HG03025 (cell line): Measurements from ENCODE around the gene ELFN2.

Source experiments
- ATAC-seq: cut with Tn5 transposase; IDR thresholded peaks from one replicate; pipeline ENCODE4 v1.9.1; 2021; ENCODE audit warnings: mild to moderate bottlenecking, moderate library complexity; ENCODE audit not compliant: unreplicated experiment, low FRiP score

The ELFN2 gene

DNA sequence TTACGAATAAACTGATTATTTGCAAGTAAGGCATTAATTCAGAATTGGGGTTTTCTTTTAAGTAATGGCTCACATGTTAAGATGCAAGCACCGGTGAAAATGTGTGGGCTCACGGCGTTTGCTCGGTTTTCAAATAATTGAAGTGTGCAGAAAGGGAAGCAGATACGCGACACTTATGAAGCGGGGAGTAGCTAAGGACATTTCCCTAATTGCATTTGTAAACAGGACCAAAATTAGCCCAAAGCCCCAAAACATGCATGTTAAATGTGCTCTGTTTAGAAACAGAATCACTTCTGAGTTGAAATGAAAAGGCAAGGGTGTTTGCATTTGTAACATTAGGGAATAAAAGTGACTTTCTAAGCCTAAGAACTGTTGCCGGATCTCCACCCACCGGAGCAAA lies 61.3 kb downstream of the ELFN2 start:
- ATAC-seq = no peak

DNA sequence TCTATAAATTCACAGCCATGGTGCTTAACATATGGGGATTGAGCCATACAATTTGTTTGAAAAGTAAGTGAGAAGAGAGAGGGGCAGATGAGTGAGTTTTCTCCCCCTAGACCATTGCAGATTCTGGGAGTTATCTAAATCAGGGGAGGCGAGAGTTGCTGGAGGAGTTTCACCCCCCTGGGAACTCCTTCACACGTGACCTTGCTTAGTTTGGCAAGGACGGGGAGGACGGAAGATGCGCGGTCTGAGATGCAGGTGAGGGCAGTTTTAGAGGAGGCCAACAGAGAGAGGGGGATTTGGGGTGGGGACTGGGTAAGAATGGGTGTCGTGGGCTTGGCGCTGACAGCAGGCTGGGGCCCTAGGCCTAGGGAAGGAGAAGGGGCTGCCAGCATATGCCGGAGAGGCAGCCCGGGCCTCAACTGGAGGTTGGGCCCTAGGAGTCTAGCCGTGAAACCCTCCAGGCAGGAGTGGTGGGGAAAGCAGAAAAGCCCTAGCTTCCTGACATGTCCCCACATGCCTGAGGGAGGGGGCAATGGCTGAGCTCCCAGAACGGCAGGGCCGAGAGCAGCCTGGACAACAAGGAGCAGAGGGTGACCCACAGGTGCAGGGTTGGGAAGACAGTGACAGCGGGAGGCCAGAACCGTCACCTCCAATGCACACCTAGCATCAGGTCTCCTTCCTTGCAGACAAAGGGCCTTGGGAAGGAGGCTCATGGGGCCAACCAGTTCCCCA lies 63.9 kb downstream of the ELFN2 start:
- ATAC-seq = no peak

DNA sequence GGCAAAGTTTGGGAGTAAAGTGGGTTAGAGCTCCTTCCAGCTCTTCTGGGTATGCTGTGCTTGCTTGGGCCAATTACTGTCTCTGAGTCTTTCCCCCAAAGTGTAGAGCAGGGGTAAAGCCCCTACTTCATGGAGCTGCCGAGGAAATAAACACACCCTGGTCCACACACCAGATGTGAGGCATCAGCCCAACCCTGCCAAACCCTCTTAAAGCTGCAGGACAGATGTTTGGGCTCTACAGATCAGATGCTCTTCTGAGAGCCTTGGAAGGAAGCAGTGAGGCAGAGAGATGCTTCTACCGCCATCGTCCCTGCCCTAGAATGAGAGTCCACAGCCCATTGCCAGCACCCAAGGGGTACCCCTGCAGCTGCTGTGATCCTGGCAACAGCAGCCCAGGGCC lies 64.7 kb downstream of the ELFN2 start:
- no peak for ATAC-seq

DNA sequence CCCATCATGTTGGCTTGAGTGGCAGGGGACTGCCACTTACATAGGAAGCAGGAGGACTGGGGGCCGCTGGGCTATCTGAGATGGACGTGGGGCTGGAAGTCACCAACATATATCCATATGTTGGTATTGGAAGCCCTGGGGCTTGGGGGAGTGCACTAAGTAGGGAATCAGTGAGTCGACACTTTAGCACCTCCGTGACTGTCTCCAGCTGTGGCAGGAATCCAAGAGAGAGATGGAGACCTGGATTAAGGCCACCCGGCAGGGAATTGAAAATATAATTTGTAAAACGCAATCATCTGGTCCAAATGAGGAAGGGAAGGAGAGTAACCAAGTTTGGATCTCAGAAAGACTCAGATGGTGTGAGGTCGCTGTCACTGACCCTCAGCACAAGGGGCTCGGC lies 68.4 kb downstream of the ELFN2 start:
- no peak for ATAC-seq

DNA sequence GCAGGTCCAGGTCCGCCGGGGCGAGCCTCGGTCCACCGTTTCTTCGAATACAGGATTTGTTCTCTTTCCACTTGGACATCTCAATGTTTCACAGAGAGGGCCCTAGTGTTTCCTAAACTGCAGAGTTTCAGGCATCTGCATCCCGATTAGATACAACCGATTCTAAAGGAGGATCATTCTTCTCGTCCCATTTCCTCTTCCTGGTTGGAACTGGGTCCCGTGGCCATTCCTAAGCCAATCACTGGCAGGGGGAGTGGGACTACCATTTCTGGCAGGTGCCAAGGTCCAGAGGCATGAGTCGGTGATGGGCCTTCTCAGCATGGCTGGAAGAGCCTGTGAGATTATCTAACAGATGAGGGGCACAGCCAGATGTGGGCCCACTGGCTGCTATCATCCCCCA lies 68.9 kb downstream of the ELFN2 start:
- ATAC-seq = no peak

DNA sequence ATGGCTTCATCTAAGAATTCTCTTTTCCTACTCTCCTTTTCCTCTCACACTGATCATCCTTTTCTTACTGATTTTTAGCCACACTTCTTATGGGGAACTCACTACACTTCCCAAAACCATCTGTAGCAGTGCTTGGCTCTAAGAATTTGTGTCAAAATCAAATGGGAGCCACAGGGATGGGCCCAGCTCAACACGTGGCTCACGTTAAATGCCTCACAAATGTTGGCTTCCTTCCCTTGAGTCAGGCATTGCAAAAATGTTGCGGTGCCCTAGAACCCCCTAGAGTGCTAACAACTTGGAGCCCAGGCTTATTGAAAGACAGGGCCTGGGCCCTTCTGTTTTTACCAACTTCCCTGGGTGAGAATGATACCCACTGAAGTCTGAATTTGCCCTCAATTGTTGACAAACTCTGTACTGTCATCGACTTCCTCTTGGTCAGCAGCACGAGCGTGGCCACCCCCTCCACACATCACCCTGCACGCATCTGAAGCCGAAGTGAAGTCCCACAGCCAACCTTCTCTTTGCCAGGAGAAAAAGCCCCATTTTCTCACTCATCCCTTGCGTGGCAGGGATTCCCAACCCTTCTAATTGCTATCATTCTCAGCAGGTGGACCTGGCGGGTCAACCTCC lies 69.7 kb downstream of the ELFN2 start:
- no peak for ATAC-seq

DNA sequence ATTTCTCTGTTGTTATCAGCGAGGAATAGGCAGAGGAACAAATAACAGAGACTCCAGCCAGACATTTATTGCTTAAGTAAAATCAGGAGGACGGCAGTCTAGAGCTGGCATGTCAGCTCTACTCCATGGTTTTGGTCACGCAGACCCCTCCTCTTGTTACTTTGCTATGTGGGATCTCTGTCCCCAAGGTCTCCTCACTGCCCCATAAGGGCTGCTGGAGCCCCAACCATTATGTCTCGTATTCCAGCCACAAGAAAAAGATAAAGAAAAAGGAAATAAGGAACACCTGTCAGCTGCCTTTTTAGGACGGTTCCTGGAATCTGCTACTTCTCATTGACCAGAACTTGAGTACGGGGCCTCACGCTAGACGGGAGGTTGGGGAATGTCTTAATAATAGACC lies 70.4 kb downstream of the ELFN2 start:
- no peak for ATAC-seq

DNA sequence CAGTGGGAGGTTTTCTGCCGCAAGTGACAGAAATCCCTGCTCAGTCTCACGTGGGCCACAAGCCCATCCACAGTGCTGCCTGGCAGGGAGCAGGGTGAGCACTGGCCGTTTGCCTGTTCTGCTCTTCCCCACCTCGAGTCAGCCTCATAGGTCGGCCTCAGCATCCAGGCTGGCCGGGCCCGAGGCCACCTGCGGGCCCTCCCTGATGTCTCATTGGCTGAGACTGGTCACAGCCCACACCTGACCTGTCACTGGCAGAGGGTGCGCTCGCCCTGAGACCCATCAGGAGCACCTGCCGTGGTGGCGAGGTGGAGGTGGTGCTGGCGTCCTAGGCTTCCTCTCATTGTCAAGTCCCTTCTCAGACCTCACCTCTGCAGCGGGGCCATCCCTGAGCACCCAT lies 72.1 kb downstream of the ELFN2 start:
- no peak for ATAC-seq

DNA sequence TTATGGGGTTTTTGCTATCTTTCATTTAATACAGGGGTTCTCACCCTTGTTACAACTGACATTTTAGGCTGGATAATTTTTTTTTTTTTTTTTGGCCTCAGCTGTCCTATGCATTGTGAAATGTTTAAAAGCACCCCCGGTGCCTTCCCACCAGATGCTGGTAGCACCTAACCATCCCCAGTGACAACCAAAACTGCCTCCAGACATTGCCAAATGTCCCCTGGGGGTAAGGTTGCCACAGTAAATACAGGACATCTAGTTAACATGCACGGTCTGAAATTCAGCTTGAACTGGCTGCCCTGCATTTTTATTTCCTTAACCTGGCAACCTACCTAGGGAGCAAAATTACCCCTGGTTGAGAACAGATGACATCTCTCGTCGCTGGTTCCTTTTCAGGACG lies 72.6 kb downstream of the ELFN2 start:
- ATAC-seq = no peak

DNA sequence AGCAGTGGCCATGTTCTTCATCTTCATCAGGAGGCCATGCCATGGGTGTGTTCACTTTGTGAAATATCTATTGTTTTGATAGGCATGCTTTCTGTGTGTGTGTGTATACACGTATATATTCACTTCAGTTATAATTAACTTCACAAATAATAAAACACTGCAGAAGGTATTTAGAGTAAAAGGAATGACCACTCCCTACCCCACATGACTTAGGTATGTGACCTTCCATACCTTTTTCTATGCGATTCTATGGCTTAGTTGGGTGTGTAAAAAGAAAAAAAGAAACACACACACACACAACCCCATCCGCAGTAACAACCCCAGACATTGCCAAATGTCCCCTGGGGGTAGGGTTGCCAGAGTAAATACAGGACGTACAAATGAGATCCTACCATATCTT lies 73.0 kb downstream of the ELFN2 start:
- no peak for ATAC-seq

DNA sequence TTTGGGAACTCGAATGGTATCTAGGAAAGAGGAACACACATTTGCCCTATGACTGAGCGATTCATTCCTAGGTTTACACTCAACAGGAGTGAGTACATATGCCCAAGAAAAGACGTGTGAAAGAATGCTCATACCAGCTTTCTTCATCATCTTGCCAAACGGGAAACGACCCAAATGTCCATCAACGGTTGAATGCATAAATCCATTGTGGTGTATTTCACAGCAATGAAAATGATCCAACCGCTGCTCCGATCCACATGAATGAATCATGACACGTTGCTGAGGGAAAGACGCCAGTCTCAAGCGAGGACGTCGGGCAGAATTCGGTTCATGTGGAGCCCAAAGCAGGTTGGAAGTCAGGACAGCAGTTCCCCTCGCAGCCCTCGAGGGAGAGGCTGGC lies 73.4 kb downstream of the ELFN2 start:
- ATAC-seq = no peak

DNA sequence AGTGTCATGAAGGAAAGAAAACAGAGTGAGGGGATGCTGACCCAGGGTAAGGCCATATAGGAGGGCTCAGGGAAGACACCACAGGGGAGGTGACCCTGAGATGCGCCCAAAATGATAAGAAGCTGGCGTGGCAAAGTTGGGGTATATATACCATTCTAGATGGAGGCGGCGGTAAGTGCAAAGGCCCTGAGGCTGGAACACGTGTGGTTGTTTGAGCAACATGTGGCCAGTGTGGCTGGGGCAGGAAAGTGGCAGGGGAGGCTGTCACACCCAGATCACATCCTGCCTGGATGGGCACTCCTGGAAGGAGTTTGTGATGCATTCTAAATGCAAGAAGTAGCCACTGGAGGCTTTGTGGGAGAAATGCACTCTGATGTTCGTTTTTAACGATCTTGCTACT lies 74.8 kb downstream of the ELFN2 start:
- no peak for ATAC-seq

DNA sequence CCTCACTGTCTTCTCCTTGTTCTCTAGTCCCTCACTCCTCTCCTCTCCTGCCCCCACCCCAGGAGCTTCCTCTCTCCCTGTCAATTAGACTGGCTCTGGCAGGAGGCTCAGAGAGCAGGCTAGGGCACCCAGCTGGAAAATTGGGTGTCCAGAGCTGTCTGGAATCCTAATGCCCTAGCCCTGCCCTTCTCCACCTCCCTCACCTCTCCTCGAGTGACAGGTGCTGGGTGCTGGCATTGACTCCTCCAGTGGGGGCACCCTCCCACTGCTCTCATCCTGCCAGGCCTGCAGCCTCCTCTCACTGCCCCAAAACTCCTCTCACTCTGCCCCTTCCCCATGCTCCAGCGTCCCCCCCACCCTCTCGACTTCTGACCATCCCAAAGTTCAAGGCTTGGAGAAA lies 76.0 kb downstream of the ELFN2 start:
- ATAC-seq = no peak

DNA sequence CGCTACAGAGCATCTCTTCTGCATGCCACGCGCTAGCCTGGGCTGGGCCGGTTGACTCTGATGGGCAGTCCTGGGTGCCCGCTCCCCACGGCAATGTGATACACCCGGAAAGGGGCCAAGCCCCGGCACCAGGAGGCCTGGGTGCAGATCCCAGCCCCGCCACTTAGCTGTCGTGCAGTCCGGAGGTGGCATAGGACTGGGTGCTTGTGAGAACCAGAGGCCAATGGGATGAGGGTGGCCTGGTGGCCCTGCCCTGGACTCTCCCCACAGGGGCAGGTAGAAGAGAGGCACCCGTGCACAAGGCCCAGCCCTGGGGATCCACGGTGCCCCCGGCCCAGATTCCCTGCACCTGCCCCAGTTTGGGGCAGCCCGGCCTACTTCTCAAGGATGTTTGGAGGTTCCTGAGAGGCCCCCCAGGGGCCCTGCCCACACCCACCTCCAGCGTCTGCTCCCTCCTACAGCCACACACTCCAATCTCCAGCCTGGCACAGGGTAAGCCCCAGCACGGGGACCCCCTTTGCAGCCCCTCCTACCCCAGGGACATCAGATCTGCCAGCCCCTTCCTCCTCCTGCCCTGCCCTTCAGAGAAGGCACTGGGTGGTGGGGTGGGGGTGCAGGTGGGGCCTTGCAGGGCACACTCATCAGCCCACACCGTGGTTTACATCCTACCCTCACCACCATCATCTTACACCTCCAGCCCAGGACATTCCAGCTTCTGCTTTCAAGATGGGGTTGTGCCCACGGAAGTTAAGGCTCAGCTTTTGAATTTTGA lies 78.0 kb downstream of the ELFN2 start:
- no peak for ATAC-seq

DNA sequence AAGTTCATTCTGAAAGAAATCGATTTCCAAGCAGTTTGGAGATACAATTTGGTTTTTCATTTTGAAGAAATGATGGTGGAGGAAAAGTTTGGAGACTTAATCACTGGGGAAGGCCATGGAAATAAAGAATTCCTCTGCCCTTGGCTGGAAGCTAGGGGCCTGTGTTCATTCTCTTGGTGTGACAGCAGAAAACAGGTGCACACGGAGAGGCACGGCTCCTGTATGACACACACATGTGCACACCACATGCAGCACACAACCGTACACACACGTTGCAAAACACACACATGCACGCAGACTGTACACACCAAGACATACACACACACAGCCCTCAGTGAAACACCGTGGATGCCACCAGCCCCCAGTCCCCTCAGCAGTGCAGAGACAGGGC lies 80.8 kb downstream of the ELFN2 start:
- no peak for ATAC-seq

DNA sequence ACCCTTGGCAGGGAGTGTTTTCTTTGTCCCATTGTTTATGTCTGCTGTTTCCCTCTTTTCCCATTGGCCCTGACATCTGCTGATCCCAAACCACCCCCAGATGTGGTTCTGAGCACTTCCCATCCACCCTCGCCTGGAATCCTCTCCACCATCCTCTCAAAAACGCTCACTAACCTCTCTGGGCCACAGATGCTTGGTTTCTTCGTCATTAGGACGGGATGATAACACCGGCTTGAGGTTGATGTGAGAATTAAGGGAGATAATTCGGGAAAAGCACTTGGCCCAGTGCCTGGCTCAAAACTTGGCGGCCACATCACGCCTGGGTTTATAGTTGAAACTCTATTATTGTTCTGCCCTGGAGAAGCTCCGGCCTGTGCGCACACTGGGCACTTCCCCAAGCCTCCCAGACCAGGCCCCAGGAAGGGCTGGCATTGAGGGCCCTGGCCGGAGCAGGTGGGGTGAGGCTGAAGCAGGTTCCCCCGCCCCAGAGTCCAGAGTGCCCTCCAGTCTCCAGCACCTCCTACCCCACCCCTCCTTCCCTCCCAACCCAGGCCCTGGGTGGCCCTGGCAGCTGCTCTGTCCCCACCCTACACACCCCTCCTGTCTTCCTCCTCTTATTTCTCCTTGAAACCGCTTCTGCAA lies 81.3 kb downstream of the ELFN2 start:
- ATAC-seq = no peak

DNA sequence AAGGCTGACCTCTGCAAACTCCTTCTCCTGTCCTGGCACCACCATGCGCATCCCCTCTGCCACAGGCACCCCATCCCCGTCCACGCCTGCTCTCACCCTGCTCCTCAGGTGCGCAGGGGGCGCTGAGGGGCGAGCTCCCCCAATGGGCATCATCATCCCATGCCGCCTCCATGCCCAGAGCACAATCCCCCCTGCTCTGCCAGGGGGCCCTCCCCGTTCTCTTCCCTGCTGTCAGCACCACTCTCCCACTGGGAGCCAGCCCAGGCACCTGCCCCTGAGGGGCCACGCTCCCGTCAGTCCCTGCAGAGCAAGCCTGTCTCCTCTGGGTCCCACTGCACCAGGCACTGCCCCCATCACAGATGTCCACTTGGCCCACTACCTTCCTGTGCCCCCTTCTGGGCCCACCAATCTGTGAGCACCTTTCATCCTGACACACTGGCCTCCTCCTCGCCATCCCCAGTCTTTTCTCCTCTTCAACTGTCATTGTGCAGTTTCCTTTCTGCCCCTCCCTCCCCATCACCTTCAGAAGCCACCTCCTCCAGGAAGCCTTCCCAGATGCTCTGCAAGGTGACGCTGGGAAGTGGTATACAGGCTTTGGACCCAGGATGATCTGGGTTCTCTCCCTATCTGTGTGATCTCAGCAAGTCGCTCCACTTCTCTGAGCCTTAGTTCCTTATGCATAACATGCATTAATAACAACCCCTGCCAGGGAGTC lies 82.4 kb downstream of the ELFN2 start:
- no peak for ATAC-seq

DNA sequence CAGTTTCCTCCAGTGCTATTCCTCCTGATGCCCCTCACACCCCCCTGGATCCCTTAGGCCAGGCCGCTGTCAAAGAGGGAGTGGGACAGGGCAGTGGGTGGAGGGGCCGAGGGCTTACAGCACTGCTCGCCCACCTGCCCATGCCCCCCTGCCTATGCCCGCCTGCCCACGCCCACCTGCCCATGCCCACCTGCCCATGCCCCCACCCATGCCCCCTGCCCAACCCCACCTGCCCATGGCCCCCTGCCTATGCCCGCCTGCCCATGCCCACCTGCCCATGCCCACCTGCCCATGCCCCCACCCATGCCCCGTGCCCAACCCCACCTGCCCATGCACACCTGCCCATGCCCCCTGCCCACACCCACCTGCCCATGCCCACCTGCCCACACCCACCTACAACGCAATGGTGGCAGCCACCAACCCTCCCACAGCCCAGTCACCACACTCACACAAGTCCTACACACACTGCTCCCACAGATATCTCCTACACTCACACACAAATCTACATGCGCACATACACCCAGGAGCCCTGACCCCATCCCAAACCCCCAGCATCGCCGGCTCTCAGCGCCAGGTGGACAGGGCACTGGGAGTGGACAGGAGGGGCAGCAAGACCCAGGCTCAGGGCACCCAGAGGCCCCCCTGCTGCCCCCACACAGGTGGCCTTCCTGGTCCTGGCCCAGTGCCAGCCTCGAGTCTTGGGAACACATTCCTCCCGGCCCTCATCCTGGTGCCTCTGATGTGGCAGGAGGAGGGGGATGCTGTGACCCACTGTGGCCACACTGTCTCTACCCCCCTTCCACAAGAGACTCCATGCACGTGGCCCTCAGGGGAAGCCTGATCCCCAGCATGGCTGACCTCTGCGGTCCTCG lies 83.2 kb downstream of the ELFN2 start:
- ATAC-seq = no peak

DNA sequence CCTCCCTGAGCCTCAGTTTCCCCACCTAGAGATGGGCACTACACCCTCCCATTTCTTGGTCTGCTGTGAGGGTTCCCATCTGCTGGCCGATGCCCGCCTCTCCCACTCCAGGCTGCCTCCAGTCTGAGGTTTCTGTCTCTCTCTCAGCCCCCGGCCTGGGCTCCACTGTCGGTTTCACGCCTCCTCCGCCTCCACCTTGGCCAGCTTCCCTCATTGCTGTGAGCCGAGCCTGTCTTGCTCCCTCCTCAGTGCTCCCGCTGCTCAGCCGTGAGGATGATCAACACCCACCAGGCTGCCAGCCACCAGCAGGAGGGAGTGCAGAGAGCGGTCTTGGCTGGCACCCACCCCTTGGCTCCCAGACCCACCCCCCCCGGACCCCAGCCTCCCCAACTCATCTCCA lies 83.9 kb downstream of the ELFN2 start:
- ATAC-seq = no peak

DNA sequence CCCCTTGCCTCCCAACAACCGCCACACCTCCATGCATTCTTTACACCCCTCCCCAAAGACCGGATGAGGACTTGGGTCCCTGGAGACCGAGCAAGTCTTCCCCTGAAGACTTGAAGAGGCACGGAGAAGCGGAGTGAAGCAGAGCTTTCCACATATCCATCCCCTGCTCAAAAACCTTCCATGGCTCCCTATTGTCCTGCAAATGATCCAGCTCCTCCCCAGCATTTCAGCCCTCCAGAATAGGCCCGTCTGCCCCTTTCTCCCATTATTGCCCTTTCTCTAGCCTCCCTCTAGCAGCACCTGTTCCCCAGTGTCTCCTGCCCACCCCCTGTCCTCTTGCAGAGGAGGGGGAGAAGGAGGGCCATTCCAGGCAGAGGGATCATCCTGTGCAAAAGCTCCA lies 85.2 kb downstream of the ELFN2 start:
- ATAC-seq = no peak
